Measurements from ENCODE around the gene CCDC172. TPM values are rescaled to one million over a fixed set of nuclear protein-coding genes. Genes with fewer than 3 reads are reported as not detected.

CCDC172 gene
- total RNA-seq, 1 donor from 2014 or later = not detected

DNA sequence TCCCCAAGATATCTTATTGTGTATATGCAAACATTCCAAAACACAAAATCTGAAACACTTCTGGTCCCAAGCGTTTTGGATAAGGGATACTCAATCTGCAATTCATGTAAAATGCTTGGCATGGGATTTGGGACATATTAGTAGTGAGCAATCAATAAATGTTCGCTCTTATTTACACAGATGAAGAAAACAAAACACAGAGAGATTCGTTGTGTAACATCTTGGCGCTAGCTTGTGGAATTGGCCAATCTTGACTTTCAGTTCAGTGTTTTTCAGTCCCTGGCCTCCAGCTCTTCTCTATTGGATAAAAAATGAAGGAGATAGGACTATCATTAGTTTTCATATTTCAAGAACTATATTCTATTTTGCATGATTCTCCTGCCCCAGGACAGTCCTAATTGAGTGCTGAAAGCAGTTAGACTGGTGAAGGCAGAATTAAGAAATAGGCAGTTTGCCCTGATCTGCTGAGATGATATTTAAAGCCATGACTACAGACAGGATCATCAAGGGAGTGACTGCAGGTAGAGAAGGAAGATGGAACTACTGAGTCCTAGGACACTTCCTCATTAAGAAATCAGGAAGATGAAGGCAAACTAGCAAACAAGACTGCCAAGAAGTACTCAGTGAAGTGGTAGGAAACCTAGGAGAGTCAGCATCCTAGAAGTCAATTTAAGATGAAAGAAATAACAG lies 105.2 kb downstream of the CCDC172 start:
- ATAC-seq (no peak), DNase-seq (no peak)
- Histone ChIP-seq H3K27me3 (no peaks in the 10 kb centered on the region), H3K36me3 (no peaks in the 10 kb centered on the region), H3K27ac (no peak overlapping the region), H3K9me3 (no peaks in the 10 kb centered on the region), H3K4me3 (no peak overlapping the region), H3K4me1 (no peaks in the 10 kb centered on the region)
- TF ChIP-seq CTCF (IDR thresholded peaks at IDR 0.05) = no peak
- intact Hi-C loops (cut with DNase I) = no loop called here

Other genes starting within 250 kb of the CCDC172 start
- 3.4 TPM for gene GFRA1, start 51.2 kb upstream of the CCDC172 start, total RNA-seq
- gene PNLIPRP3, start 103.4 kb downstream of the CCDC172 start, total RNA-seq = 0.20 TPM
- not detected for gene PNLIP, start 221.5 kb downstream of the CCDC172 start, total RNA-seq

All from upper lobe of right lung (tissue), 1 donor.